Esophagus squamous epithelium (tissue), 4 donors: ENCODE results near the gene RIMS3.

Experiments used
- CTCF ChIP-seq, 6 experiments: fragments of 450-650 bp in 4 of 6; fragments of 200-600 bp in 2 of 6; sonication (generic) in 2 of 6; IDR thresholded peaks; one replicate each; pipeline ENCODE4 v1.5.1; 2016 to 2019; ENCODE audit warnings: antibody characterized with exemption in 6 of 6, mild to moderate bottlenecking in 4 of 6, moderate library complexity in 4 of 6
- POLR2A ChIP-seq, 4 donors: fragments of 450-650 bp; IDR thresholded peaks; one replicate each; pipeline ENCODE4 v1.6.1; 2017; ENCODE audit warnings: antibody characterized with exemption in 4 of 4, mild to moderate bottlenecking in 4 of 4, moderate library complexity in 3 of 4

DNA sequence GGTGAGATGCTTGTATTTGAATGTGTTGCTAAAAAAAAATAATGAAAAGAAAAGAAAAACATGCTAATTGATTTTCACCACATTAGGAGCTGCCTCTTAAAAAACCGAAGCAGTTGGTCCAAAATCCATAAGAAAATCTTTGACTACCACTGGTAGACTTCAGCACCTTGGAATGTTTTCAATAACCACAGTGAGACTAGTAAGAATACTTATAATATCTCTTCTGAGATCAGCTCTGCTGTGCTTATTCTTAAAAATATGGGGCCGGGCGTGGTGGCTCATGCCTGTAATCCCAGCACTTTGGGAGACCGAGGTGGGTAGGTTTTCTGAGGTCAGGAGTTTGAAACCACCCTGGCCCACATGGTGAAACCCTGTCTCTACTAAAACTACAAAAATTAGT lies 41.1 kb upstream of the RIMS3 start:
- TF ChIP-seq CTCF (IDR thresholded peaks at IDR 0.05) (no peak), POLR2A (IDR thresholded peaks at IDR 0.05) (no peak)
